Lower leg skin (tissue), 4 donors: ENCODE results near the gene SHISA6. TPM values are rescaled to one million over a fixed set of nuclear protein-coding genes. Genes with fewer than 3 reads are reported as not detected.
A peak's percentile ranks its signal among the peaks of the same experiment; 100 is the strongest.

Experiments used
- DNase-seq, 2 donors: peaks; one replicate each; pipeline ENCODE4 v3.0.0-alpha.2; 2019; ENCODE audit warnings: low spot score in 2 of 2
- H3K4me3 ChIP-seq: fragments of 200-600 bp; sonication (generic); 2 replicates; pipeline ENCODE4 v1.5.1; 2017; ENCODE audit warnings: mild to moderate bottlenecking, low read depth; ENCODE audit not compliant: poor library complexity, severe bottlenecking
- CTCF ChIP-seq, 3 donors: fragments of 450-650 bp; IDR thresholded peaks; one replicate each; pipeline ENCODE4 v1.5.1; 2016; ENCODE audit warnings: antibody characterized with exemption in 3 of 3, mild to moderate bottlenecking in 3 of 3, moderate library complexity in 2 of 3
- POLR2A ChIP-seq, 2 donors: fragments of 450-650 bp; IDR thresholded peaks; one replicate each; pipeline ENCODE4 v1.6.1; 2016 to 2017; ENCODE audit warnings: antibody characterized with exemption in 2 of 2, mild to moderate bottlenecking in 1 of 2, moderate library complexity in 1 of 2
- WGBS, 2 donors: methylation state at CpG; one replicate each; pipeline ENCODE4 v1.1.5; 2018; 5-methylcytosine and 5-hydroxymethylcytosine counted together
- intact Hi-C: fragments of 100-400 bp; cut with DNase I; formaldehyde crosslinking; loops from one replicate; pipeline ENCODE4 v1.15.0; 2023; ENCODE audit warnings: low total_unique reads
- total RNA-seq, 4 donors: library from RNA; depleted of rRNA; stranded (reverse); fragments of >200 nt; gene quantifications; one replicate each; pipeline ENCODE4 v1.1.0, GENCODE V29; 2016

Gene SHISA6
- total RNA-seq, 4 donors from 2014 or later: 0.72 to 2.8 (median 1.4) TPM

DNA sequence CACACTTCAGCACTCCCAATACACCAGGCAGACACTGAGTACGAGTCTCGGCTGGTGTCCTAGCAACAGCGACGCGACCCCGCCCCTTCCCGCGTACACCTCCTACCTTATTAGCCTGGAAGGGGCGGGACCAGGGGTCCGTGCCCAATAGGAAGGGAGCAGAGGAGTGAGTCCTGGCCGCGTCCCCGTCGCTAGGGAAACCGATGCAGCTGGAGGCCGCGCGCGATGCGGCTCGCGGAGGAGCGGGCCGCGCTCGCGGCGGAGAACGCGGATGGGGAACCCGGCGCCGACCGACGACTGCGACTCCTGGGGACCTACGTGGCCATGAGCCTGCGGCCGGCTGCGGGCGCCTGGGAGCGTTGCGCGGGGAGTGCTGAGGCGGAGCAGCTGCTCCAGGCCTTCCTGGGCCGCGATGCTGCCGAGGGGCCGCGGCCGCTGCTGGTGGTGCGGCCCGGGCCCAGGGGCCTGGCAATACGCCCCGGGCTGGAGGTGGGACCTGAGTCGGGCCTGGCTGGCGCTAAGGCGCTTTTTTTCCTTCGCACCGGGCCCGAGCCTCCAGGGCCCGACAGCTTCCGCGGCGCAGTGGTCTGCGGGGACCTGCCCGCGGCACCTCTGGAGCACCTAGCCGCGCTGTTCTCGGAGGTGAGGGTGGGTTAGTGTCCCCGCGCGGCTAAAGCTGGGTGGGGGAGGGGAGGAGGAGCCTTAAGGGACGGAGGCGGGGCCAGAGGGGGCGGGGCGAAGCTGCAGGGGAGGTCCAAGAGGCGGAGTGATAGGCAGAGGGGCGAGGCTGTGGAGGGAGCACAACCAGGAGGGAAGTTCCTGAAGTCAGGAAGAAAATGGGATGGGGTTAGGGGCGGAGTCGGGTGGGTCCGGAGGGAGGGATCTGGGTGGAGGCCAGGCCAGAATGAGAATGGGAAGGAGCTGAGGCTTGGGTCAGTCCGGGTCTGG is 357.5 kb downstream of the SHISA6 start, which contains the start of gene DNAH9:
Gene DNAH9 (plus strand): TSS at position 197 of the 948 bp plus-strand sequence. CDS start 29 bp downstream, at position 226.
- intact Hi-C loops: no loop called here
- 1 to 2% methylated on average over 25 to 44 of the region's 84 CpGs for WGBS, 2 donors
- H3K4me3 ChIP-seq: peak within 1 kb of the TSS; percentile 54
- DNase-seq: peak; percentile 94 to 98
- no peak for TF ChIP-seq POLR2A (IDR thresholded peaks at IDR 0.05)
- TF ChIP-seq CTCF (IDR thresholded peaks at IDR 0.05): no peak

GRCh38 chr17:11601661-11602060 is 360.6 kb downstream of the SHISA6 start:
- intact Hi-C loops: no loop called here
- H3K4me3 ChIP-seq: no peak overlapping the region
- WGBS, 2 donors: 56 to 57% methylated on average over 5 of the region's 5 CpGs
- TF ChIP-seq CTCF (IDR thresholded peaks at IDR 0.05) (no peak), POLR2A (IDR thresholded peaks at IDR 0.05) (no peak)
- no peak for DNase-seq

DNA sequence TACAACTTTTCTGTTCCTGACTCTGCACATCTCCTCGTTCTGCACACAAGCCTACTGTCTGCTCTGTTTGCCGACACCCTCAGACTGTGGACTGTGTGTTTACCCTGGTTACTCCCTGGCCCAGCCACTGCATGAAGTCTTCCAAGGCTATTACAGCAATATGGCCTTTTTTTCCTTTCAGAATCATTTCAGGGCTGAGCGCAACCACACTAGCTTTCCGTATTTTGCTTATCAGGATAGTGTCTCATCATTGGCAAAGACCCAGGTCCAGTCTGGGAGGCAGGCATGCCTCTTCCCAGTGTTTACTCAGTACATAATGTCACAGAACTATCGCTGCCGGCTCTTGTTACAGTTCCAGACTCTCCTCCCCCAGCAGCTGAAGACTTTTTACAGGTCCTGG is 367.4 kb downstream of the SHISA6 start:
- WGBS, 2 donors: 19 to 24% methylated on average over 6 of the region's 6 CpGs
- intact Hi-C loops: no loop called here
- DNase-seq: peak in 1 of 2 donors; percentile 52
- H3K4me3 ChIP-seq: no peak overlapping the region
- TF ChIP-seq POLR2A (IDR thresholded peaks at IDR 0.05) (no peak), CTCF (IDR thresholded peaks at IDR 0.05) (no peak)

GRCh38 chr17:11610999-11611566 is 370.1 kb downstream of the SHISA6 start:
- 31 to 46% methylated on average over 6 of the region's 6 CpGs for WGBS, 2 donors
- TF ChIP-seq CTCF (IDR thresholded peaks at IDR 0.05) (no peak), POLR2A (IDR thresholded peaks at IDR 0.05) (no peak)
- no peak for DNase-seq
- intact Hi-C loops: no loop called here
- no peak overlapping the region for H3K4me3 ChIP-seq

- TF ChIP-seq CTCF (IDR thresholded peaks at IDR 0.05): no peak
- no peak for TF ChIP-seq POLR2A (IDR thresholded peaks at IDR 0.05)
- H3K4me3 ChIP-seq: no peak overlapping the region
- intact Hi-C loops: no loop called here
- DNase-seq: peak in 1 of 2 donors; percentile 66
- WGBS, 2 donors: 51 to 55% methylated on average over 2 of the region's 2 CpGs
These were observed 371.9 kb downstream of the SHISA6 start for GRCh38 chr17:11612956-11613355.
